GM21576 (cell line): Measurements from ENCODE around the gene ZNF385D.

ENCODE experiments used
- ATAC-seq: cut with Tn5 transposase; IDR thresholded peaks from one replicate; pipeline ENCODE4 v1.9.1; 2021; ENCODE audit warnings: mild to moderate bottlenecking, moderate library complexity; ENCODE audit not compliant: unreplicated experiment

ZNF385D gene

GRCh38 chr3:21750080-21750696 lies 822 bp downstream of the ZNF385D start:
- ATAC-seq: no peak

- ATAC-seq: no peak
Observed at GRCh38 chr3:21747966-21748555, 2.9 kb downstream of the ZNF385D start.

- ATAC-seq: no peak
Observed at GRCh38 chr3:21747376-21747775, 3.6 kb downstream of the ZNF385D start.

DNA sequence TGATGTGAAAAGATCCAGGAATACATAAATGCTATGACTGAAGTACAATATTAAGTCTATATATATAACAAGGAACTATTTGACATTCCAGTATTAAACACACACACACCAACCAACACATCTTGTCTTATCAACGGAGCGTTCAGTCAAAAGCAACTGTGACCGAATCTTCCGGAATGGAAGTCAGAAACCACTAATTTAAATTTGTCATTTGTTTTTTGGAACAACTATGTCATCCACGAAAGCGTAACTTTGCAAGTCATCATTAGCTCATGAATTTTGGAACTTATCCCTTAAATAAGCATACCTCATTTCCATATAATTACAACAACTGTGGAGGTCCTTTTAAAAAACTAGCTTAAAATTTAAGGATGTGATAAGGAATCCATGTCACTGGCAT lies 5.0 kb downstream of the ZNF385D start:
- ATAC-seq: no peak

GRCh38 chr3:21744793-21745192 lies 6.2 kb downstream of the ZNF385D start:
- ATAC-seq: no peak

GRCh38 chr3:21738935-21739702 lies 11.9 kb downstream of the ZNF385D start:
- ATAC-seq: no peak

DNA sequence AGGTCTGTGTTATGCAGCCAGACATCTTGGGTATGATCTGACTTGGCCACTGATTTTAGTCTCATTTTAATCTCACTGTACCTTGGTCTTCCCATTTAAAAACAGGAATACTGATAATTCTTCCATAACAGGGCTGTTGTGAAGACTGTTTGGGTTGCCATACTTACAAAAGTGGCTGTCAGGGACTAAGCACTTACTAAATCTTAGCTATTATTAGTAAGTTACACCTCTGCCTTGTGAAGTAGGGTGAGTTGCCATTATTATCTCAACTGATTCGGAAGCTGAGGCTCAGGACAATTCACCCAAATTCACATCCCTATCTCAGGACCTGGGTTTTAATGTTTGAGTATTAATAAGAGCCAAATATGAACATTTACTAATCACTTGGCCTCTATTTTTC lies 12.7 kb downstream of the ZNF385D start:
- no peak for ATAC-seq

DNA sequence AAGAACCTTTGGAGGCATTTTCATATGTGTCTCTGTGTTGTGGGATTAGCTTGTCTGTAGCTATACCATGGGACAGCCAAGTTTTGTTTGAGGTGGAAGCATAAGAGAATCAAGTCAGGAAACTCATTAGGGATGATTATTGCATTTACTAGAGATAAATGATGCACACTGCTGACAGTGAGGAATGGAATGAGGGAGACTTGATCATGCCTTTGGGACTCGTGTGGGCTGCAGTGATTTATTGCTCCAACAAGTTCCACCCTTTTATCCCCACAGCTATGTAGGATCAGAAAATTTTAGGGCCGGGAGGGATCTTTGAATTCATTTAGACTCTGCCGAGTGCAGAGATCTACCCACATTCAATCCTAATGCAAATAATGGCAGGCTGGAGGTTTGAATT lies 16.3 kb downstream of the ZNF385D start:
- no peak for ATAC-seq

DNA sequence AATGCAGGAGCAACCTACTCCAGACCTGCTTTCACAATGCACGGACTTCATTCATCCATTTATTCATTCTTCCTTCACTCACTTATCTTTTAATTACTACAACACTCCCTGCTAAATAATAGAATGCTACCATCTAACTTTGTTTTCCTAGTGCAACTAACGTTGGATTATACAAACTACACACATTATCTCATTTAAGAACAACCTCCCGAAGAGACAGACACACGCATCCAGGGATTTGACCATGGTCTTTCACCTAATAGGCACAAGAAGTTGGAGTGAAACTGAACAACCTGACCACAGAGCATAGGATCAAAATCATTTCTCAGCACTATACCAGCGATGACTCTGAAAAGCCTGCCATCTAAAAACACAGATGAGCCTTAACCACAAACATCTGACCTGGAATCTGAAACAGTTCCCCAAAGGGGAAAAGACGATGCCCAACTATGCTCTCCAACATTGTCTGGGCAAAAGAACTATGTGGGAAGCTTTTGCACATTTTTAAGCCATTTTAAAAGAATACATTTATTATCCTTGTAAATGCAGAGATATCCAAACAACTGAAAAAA lies 21.0 kb downstream of the ZNF385D start:
- ATAC-seq: no peak

DNA sequence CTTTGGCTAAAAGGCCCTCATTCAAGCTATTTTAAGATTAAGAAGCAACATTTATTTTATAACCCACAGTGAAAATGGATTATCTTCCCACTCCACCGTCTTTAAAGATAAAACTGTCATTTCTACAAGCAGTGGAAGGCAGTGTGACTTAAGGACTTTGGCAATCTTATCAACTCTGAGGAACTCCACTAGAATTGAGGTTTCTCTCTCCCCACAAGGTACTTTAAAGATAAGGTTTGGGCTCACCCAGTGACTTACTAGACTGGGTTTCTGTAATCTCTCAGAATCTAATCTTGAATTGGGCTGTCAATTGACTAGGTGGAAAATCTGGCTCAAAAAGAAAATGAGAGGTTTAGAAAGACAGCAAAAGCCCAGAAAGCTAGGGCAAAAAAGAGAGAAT lies 21.7 kb downstream of the ZNF385D start:
- no peak for ATAC-seq

GRCh38 chr3:21722768-21723167 lies 28.2 kb downstream of the ZNF385D start:
- ATAC-seq: no peak

DNA sequence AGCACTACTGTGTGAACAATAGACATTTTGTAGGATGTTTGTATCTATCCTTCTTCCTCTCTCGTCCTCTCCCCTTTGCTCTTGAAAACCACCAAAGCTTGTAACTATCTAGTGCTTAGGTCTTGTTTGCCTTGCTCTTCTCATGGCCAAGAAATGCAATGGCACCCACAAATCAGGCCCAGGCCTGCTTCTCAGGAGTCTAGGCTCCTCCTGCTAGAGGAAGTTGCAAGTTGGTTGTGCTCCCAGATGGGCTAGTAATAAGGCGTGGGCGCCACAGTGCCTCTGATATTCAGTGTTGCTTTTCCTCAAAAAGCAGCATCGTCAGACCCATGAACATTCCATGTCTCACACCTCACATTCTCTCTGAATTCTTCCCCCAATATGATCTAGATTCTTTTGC lies 28.7 kb downstream of the ZNF385D start:
- ATAC-seq: no peak

- ATAC-seq: no peak
Observed at GRCh38 chr3:21718943-21719591, 31.9 kb downstream of the ZNF385D start.

DNA sequence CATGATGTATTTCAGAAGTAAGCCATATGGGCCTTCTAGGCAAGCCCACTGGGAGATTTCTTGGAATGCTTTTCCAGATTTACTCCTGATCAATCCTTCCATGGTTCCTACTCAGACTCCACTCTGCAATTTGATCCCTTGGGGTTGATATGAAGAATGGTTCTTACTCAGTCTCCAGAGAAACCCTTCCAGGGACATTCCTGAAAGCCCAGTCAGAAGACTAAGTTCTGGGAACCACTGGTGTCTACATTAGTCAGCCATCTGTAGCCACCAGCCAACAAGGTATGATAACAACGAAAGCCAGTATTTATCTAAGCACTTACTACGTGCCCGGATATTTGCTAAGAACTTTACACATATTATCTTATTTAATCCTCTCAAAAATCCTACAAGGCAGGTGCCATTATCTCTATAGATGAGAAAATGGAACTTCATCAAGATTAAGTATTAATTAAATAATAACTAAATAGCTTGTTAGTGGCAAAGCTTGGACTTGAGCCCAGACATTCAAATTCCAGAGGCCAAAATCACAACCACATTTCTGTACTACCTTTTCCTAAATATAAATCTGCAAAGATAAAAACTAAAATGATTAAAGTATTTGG lies 32.7 kb downstream of the ZNF385D start:
- ATAC-seq: no peak

DNA sequence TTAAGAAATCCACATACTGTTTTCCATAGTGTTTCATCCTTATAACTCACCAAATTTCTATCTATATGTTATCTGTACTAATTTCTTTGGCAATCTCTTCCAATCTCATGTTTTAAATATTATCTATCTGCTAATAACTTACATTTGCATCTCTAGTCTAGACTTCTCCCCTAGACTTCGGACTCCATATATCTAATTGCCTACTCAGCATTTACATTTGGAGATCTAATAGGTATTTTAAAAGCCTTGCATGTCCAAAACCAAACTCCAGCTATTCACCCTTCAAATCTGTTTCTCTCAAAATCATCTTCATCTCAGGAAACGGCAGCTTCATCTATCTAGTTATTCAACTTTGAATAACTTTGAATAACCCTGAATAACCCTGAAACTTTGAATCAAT lies 35.3 kb downstream of the ZNF385D start:
- ATAC-seq: no peak

DNA sequence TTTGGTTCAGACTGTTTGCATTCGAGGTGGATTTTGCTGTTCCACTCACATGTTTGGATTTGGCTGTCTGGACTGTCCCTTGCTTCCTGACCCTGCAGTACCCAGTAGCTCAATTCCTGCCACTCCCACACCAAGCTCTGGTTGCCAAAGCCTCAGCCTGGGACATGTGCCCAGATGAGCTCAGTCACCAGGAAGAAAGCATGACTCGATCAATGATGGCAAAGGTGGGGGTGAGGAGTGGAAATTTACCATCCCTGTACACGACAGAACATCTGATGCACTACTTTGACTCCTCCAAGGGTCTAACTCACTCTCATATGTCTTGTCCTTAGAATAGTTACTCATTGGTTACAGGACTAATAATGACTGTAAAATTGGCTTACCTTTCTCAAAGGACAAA lies 45.2 kb downstream of the ZNF385D start:
- ATAC-seq: no peak

GRCh38 chr3:21704796-21705195 lies 46.2 kb downstream of the ZNF385D start:
- ATAC-seq: no peak

- no peak for ATAC-seq
Observed at GRCh38 chr3:21703291-21703690, 47.7 kb downstream of the ZNF385D start.

GRCh38 chr3:21697707-21698106 lies 53.3 kb downstream of the ZNF385D start:
- ATAC-seq: no peak

DNA sequence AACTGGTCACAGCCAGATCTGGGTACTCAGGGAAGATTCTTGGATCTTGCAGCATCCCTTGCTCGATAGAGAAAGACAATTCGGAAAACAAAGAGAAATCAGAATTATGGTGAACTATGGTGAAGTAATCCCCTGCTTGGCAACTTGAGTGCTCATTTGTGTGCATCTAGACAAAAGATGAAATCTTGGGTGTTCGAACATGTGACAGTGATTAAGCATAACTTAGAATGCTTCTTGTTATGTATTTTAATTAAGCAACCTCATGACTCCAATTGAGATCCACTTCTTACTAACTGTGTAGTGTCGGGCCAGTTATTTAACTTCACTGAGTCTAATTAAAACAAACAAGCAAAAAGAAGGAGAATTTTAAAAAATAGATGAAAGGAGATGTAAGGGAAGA lies 56.5 kb downstream of the ZNF385D start:
- ATAC-seq: no peak

DNA sequence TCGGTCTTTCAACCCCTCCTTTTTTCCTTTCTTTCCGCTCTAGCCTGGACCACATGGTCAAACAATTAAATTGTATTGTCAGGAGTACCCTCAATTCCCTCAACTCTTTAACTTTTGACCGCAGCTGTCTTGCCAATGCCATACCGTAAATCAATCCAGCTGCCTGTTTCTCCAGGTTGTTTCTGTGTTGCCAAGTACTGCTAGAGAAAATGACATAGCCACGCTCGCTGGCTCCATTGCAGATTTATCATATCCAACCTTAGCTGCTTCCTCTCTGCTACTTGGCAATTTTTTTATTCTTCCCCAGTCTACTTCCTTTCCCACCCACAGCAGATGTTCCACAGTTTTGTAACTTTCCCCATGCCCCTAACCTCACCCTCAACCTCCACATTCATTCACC lies 60.0 kb downstream of the ZNF385D start:
- ATAC-seq: no peak
